WTC11 (cell line): Measurements from ENCODE around the gene PDHA1.

Source experiments
- CREB1 ChIP-seq: sonication (generic); formaldehyde crosslinking; IDR thresholded peaks from 2 replicates; pipeline ENCODE4 v1.8.0; 2023; ENCODE audit warnings: mild to moderate bottlenecking, missing genetic modification reagents
- CTCF ChIP-seq: fragments of 200-600 bp; IDR thresholded peaks from 2 replicates; pipeline ENCODE4 v1.8.0; 2022; ENCODE audit warnings: antibody characterized with exemption
- E2F5 ChIP-seq: sonication (generic); formaldehyde crosslinking; IDR thresholded peaks from 2 replicates; pipeline ENCODE4 v1.8.1; 2022; ENCODE audit warnings: mild to moderate bottlenecking, moderate library complexity, missing genetic modification reagents
- FOXJ3 ChIP-seq: sonication (generic); formaldehyde crosslinking; IDR thresholded peaks from 2 replicates; pipeline ENCODE4 v1.9.0; 2021; ENCODE audit warnings: missing genetic modification reagents, mild to moderate bottlenecking, borderline replicate concordance
- FOXP4 ChIP-seq: sonication (generic); formaldehyde crosslinking; IDR thresholded peaks from 2 replicates; pipeline ENCODE4 v1.8.0; 2022; ENCODE audit warnings: mild to moderate bottlenecking, missing genetic modification reagents
- MAX ChIP-seq: sonication (generic); formaldehyde crosslinking; IDR thresholded peaks from 2 replicates; pipeline ENCODE4 v1.8.0; 2022; ENCODE audit warnings: mild to moderate bottlenecking, missing genetic modification reagents
- TEAD4 ChIP-seq: sonication (generic); formaldehyde crosslinking; IDR thresholded peaks from 2 replicates; pipeline ENCODE4 v1.8.0; 2022; ENCODE audit warnings: mild to moderate bottlenecking, missing genetic modification reagents
- ZBTB21 ChIP-seq: sonication (generic); formaldehyde crosslinking; IDR thresholded peaks from 2 replicates; pipeline ENCODE4 v1.8.1; 2023; ENCODE audit warnings: mild to moderate bottlenecking, missing genetic modification reagents, borderline replicate concordance
- TF ChIP-seq, protein P1 (sequence below): sonication (generic); formaldehyde crosslinking; IDR thresholded peaks from 2 replicates; pipeline ENCODE4 v1.8.0; 2022; ENCODE audit warnings: mild to moderate bottlenecking, missing genetic modification reagents
- TF ChIP-seq, protein P2 (sequence below): fragments of 250-450 bp; sonication (Bioruptor Pico); IDR thresholded peaks from 2 replicates; pipeline ENCODE4 v1.9.0; 2021; ENCODE audit warnings: mild to moderate bottlenecking
- TF ChIP-seq, protein P3 (sequence below): sonication (generic); formaldehyde crosslinking; IDR thresholded peaks from 2 replicates; pipeline ENCODE4 v1.8.1; 2023; ENCODE audit warnings: mild to moderate bottlenecking, missing genetic modification reagents, moderate library complexity
- TF ChIP-seq, protein P4 (sequence below): sonication (generic); formaldehyde crosslinking; IDR thresholded peaks from 2 replicates; pipeline ENCODE4 v1.8.1; 2022; ENCODE audit warnings: missing genetic modification reagents, borderline replicate concordance
- TF ChIP-seq, protein P5 (sequence below): sonication (generic); formaldehyde crosslinking; IDR thresholded peaks from 2 replicates; pipeline ENCODE4 v1.8.0; 2022; ENCODE audit warnings: missing genetic modification reagents

DNA sequence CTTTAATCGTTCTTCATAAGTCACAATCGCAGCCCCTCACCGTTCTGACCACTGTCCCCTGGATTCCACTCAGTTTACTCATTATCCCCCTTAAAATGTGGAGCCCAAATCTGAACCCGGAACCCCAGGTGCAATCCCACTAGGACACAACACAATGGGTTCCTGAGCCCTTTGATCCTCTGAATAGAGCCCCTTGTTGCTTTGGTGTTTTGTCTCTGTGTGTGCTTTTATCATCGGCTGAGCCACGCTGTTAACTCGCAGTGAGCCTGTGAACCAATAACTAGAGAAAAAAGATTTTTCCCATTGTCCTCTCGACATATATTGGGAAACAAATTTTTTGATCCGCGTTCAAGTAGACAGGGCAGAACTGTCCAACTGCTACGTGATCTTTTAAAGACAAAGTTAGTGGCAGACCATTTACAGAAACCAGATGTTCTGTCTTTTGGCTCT, 617 bp upstream of the PDHA1 start:
- TF ChIP-seq TEAD4 (CRISPR knock-in tag) (no peak), CTCF (no peak), MAX (CRISPR knock-in tag) (no peak), E2F5 (CRISPR knock-in tag) (no peak), ZBTB21 (CRISPR knock-in tag) (no peak), FOXJ3 (no peak), FOXP4 (no peak), CREB1 (no peak)
- TF ChIP-seq, protein P1, sequence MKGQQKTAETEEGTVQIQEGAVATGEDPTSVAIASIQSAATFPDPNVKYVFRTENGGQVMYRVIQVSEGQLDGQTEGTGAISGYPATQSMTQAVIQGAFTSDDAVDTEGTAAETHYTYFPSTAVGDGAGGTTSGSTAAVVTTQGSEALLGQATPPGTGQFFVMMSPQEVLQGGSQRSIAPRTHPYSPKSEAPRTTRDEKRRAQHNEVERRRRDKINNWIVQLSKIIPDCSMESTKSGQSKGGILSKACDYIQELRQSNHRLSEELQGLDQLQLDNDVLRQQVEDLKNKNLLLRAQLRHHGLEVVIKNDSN (CRISPR knock-in tag): no peak
- TF ChIP-seq, protein P2, sequence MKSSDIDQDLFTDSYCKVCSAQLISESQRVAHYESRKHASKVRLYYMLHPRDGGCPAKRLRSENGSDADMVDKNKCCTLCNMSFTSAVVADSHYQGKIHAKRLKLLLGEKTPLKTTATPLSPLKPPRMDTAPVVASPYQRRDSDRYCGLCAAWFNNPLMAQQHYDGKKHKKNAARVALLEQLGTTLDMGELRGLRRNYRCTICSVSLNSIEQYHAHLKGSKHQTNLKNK (CRISPR knock-in tag): no peak
- TF ChIP-seq, protein P3, sequence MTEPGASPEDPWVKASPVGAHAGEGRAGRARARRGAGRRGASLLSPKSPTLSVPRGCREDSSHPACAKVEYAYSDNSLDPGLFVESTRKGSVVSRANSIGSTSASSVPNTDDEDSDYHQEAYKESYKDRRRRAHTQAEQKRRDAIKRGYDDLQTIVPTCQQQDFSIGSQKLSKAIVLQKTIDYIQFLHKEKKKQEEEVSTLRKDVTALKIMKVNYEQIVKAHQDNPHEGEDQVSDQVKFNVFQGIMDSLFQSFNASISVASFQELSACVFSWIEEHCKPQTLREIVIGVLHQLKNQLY: no peak
- TF ChIP-seq, protein P4, sequence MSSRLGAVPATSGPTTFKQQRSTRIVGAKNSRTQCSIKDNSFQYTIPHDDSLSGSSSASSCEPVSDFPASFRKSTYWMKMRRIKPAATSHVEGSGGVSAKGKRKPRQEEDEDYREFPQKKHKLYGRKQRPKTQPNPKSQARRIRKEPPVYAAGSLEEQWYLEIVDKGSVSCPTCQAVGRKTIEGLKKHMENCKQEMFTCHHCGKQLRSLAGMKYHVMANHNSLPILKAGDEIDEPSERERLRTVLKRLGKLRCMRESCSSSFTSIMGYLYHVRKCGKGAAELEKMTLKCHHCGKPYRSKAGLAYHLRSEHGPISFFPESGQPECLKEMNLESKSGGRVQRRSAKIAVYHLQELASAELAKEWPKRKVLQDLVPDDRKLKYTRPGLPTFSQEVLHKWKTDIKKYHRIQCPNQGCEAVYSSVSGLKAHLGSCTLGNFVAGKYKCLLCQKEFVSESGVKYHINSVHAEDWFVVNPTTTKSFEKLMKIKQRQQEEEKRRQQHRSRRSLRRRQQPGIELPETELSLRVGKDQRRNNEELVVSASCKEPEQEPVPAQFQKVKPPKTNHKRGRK (CRISPR knock-in tag): no peak
- TF ChIP-seq, protein P5, sequence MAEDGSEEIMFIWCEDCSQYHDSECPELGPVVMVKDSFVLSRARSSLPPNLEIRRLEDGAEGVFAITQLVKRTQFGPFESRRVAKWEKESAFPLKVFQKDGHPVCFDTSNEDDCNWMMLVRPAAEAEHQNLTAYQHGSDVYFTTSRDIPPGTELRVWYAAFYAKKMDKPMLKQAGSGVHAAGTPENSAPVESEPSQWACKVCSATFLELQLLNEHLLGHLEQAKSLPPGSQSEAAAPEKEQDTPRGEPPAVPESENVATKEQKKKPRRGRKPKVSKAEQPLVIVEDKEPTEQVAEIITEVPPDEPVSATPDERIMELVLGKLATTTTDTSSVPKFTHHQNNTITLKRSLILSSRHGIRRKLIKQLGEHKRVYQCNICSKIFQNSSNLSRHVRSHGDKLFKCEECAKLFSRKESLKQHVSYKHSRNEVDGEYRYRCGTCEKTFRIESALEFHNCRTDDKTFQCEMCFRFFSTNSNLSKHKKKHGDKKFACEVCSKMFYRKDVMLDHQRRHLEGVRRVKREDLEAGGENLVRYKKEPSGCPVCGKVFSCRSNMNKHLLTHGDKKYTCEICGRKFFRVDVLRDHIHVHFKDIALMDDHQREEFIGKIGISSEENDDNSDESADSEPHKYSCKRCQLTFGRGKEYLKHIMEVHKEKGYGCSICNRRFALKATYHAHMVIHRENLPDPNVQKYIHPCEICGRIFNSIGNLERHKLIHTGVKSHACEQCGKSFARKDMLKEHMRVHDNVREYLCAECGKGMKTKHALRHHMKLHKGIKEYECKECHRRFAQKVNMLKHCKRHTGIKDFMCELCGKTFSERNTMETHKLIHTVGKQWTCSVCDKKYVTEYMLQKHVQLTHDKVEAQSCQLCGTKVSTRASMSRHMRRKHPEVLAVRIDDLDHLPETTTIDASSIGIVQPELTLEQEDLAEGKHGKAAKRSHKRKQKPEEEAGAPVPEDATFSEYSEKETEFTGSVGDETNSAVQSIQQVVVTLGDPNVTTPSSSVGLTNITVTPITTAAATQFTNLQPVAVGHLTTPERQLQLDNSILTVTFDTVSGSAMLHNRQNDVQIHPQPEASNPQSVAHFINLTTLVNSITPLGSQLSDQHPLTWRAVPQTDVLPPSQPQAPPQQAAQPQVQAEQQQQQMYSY (CRISPR knock-in tag): no peak
